H9 (cell line): ENCODE data around the gene BIVM. TPM values are rescaled to one million over a fixed set of nuclear protein-coding genes. Genes with fewer than 3 reads are reported as not detected.

ENCODE experiments used
- DNase-seq: peaks from one replicate; pipeline ENCODE4 v3.0.0-alpha.2; 2017
- H2AFZ ChIP-seq: one replicate; pipeline ENCODE4 v1.6.1; 2013; ENCODE audit warnings: mild to moderate bottlenecking, low read length, control low read depth, moderate library complexity
- H2AK5ac ChIP-seq: 2 replicates; pipeline ENCODE4 v1.6.1; 2013; ENCODE audit warnings: low read length, control low read depth, mixed read lengths; ENCODE audit not compliant: insufficient read length
- H2BK120ac ChIP-seq: one replicate; pipeline ENCODE4 v1.6.1; 2013; ENCODE audit warnings: low read depth, mild to moderate bottlenecking, low read length, control low read depth, inconsistent platforms; ENCODE audit not compliant: poor library complexity, severe bottlenecking
- H2BK12ac ChIP-seq: 2 replicates; pipeline ENCODE4 v1.6.1; 2013; ENCODE audit warnings: low read length, control low read depth, mixed read lengths, low read depth; ENCODE audit not compliant: insufficient read length
- H2BK15ac ChIP-seq: 2 replicates; pipeline ENCODE4 v1.6.1; 2013; ENCODE audit warnings: low read depth, low read length, control low read depth
- H2BK20ac ChIP-seq: one replicate; pipeline ENCODE4 v1.6.1; 2013; ENCODE audit warnings: low read depth, mild to moderate bottlenecking, low read length, control low read depth, inconsistent platforms; ENCODE audit not compliant: poor library complexity, severe bottlenecking
- H2BK5ac ChIP-seq: 2 replicates; pipeline ENCODE4 v1.6.1; 2013; ENCODE audit warnings: low read length, control low read depth, mixed read lengths; ENCODE audit not compliant: insufficient read length
- H3K14ac ChIP-seq: 2 replicates; pipeline ENCODE4 v1.6.1; 2013; ENCODE audit warnings: low read length, control low read depth; ENCODE audit not compliant: insufficient read depth
- H3K18ac ChIP-seq: 2 replicates; pipeline ENCODE4 v1.6.1; 2013; ENCODE audit warnings: low read depth, mild to moderate bottlenecking, mixed read lengths, low read length, control low read depth; ENCODE audit not compliant: insufficient read length
- H3K23ac ChIP-seq: 2 replicates; pipeline ENCODE4 v1.6.1; 2013; ENCODE audit warnings: low read length, control low read depth, mixed read lengths, low read depth; ENCODE audit not compliant: insufficient read length
- H3K23me2 ChIP-seq: 2 replicates; pipeline ENCODE4 v1.6.1; 2013; ENCODE audit warnings: low read depth, mild to moderate bottlenecking, mixed read lengths, low read length, control low read depth; ENCODE audit not compliant: insufficient read length, poor library complexity, severe bottlenecking
- H3K27ac ChIP-seq: 2 replicates; pipeline ENCODE4 v1.5.1; 2013; ENCODE audit warnings: low read length, control low read depth, mixed read lengths, low read depth; ENCODE audit not compliant: insufficient read length
- H3K27me3 ChIP-seq: 2 replicates; pipeline ENCODE4 v1.6.1; 2013; ENCODE audit warnings: low read length, control low read depth, inconsistent platforms; ENCODE audit not compliant: insufficient read depth
- H3K4ac ChIP-seq: 2 replicates; pipeline ENCODE4 v1.6.1; 2013; ENCODE audit warnings: low read depth, mild to moderate bottlenecking, control low read depth, inconsistent platforms, low read length, moderate library complexity
- H3K4me1 ChIP-seq: 2 replicates; pipeline ENCODE4 v1.6.1; 2013; ENCODE audit warnings: low read length, control low read depth, inconsistent platforms; ENCODE audit not compliant: insufficient read depth
- H3K4me2 ChIP-seq: 2 replicates; pipeline ENCODE4 v1.6.1; 2013; ENCODE audit warnings: low read length, control low read depth, mixed read lengths; ENCODE audit not compliant: insufficient read length, insufficient read depth
- H3K56ac ChIP-seq: 2 replicates; pipeline ENCODE4 v1.6.1; 2013; ENCODE audit warnings: low read depth, mild to moderate bottlenecking, mixed read lengths, low read length, control low read depth; ENCODE audit not compliant: insufficient read length
- H3K79me1 ChIP-seq: 2 replicates; pipeline ENCODE4 v1.6.1; 2013; ENCODE audit warnings: low read depth, mild to moderate bottlenecking, moderate library complexity, low read length, control low read depth, inconsistent platforms; ENCODE audit not compliant: insufficient read depth, poor library complexity, severe bottlenecking
- H3K79me2 ChIP-seq: 2 replicates; pipeline ENCODE4 v1.6.1; 2013; ENCODE audit warnings: low read length, control low read depth, inconsistent platforms; ENCODE audit not compliant: insufficient read depth
- H3K9ac ChIP-seq: 2 replicates; pipeline ENCODE4 v1.6.1; 2013; ENCODE audit warnings: low read length, control low read depth, mixed read lengths; ENCODE audit not compliant: insufficient read length; ENCODE audit errors: extremely low read depth
- H3K9me3 ChIP-seq: one replicate; pipeline ENCODE4 v1.6.1; 2013; ENCODE audit warnings: low read depth, low read length, inconsistent platforms; ENCODE audit not compliant: control insufficient read depth
- H3T11ph ChIP-seq: one replicate; pipeline ENCODE4 v1.6.1; 2013; ENCODE audit warnings: mild to moderate bottlenecking, low read length, control low read depth, inconsistent platforms
- H4K20me1 ChIP-seq: one replicate; pipeline ENCODE4 v1.6.1; 2013; ENCODE audit not compliant: control insufficient read depth, insufficient read length, insufficient read depth
- H4K5ac ChIP-seq: 2 replicates; pipeline ENCODE4 v1.6.1; 2013; ENCODE audit warnings: low read depth, mild to moderate bottlenecking, mixed read lengths, low read length, control low read depth; ENCODE audit not compliant: insufficient read length
- H4K8ac ChIP-seq: replicated peaks from 2 replicates; pipeline ENCODE4 v1.6.1; 2013; ENCODE audit warnings: low read length, control low read depth, mixed read lengths, low read depth; ENCODE audit not compliant: insufficient read length
- H4K91ac ChIP-seq: 2 replicates; pipeline ENCODE4 v1.6.1; 2013; ENCODE audit warnings: low read depth, mild to moderate bottlenecking, moderate library complexity, mixed read lengths, low read length, control low read depth; ENCODE audit not compliant: insufficient read length
- H3K27ac Mint-ChIP-seq, 3 experiments: 2 replicates in 2 of 3; 3 replicates in 1 of 3; pipeline ENCODE4 v1.8.0; 2020 to 2021; ENCODE audit warnings: mixed read lengths in 3 of 3, mild to moderate bottlenecking in 1 of 3, moderate library complexity in 1 of 3
- H3K27me3 Mint-ChIP-seq: 2 replicates; pipeline ENCODE4 v1.8.0; 2021; ENCODE audit warnings: low read depth, mild to moderate bottlenecking, moderate library complexity, mixed read lengths
- H3K36me3 Mint-ChIP-seq, 3 experiments: 2 replicates in 2 of 3; 3 replicates in 1 of 3; pipeline ENCODE4 v1.8.0; 2020 to 2021; ENCODE audit warnings: low read depth in 3 of 3, mixed read lengths in 3 of 3; ENCODE audit not compliant: insufficient read depth in 1 of 3
- H3K4me1 Mint-ChIP-seq, 2 experiments: 2 replicates each; pipeline ENCODE4 v1.8.0; 2020; ENCODE audit warnings: mixed read lengths in 2 of 2
- H3K4me3 Mint-ChIP-seq, 2 experiments: 2 replicates in 1 of 2; 3 replicates in 1 of 2; pipeline ENCODE4 v1.8.0; 2020 to 2021; ENCODE audit warnings: mild to moderate bottlenecking in 2 of 2, mixed read lengths in 2 of 2, moderate library complexity in 1 of 2
- H3K9me3 Mint-ChIP-seq, 2 experiments: 2 replicates in 1 of 2; 3 replicates in 1 of 2; pipeline ENCODE4 v1.8.0; 2020; ENCODE audit warnings: mild to moderate bottlenecking in 2 of 2, mixed read lengths in 2 of 2, moderate library complexity in 1 of 2
- CTCF ChIP-seq: fragments of 200-600 bp; sonication (generic); conservative IDR thresholded peaks from 3 replicates; pipeline ENCODE4 v1.8.0; 2021; ENCODE audit warnings: antibody characterized with exemption, mild to moderate bottlenecking
- WGBS: extraction: QIAGEN DNeasy Blood & Tissue Kit; methylation state at CpG from one replicate; pipeline ENCODE4 v1.1.7; 2013; ENCODE audit warnings: missing lambda C conversion rate, low lambda C conversion rate, mixed read lengths; ENCODE audit not compliant: insufficient read length; ENCODE audit errors: extremely low coverage; 5-methylcytosine and 5-hydroxymethylcytosine counted together
- total RNA-seq: library from RNA; stranded (reverse); gene quantifications from 2 replicates; pipeline ENCODE4 v1.2.1, GENCODE V29; 2021

Gene BIVM
- total RNA-seq, 1 experiment from 2014 or later: 9.0 TPM

- Mint-ChIP-seq H3K36me3 (peaks cover 0 to 29% (median 23%) of the 10 kb centered on the region in 3 experiments; a peak in 6 of 7 replicates), H3K9me3 (no peaks in the 10 kb centered on the region), H3K27me3 (no peaks in the 10 kb centered on the region), H3K4me3 (no peak overlapping the region), H3K27ac (no peak overlapping the region), H3K4me1 (no peaks in the 10 kb centered on the region)
- H2BK120ac ChIP-seq: no peak overlapping the region
- H3K27ac ChIP-seq: no peak overlapping the region
- no peak overlapping the region for H3K4ac ChIP-seq
- no peak for DNase-seq
- no peak overlapping the region for H2AFZ ChIP-seq
- H3K9me3 ChIP-seq: no peaks in the 10 kb centered on the region
- no peak overlapping the region for H3K23ac ChIP-seq
- H2BK20ac ChIP-seq: no peak overlapping the region
- H2BK5ac ChIP-seq: no peak overlapping the region
- H2BK15ac ChIP-seq: no peak overlapping the region
- no peaks in the 10 kb centered on the region for H3K23me2 ChIP-seq
- H3T11ph ChIP-seq: no peak overlapping the region
- H4K91ac ChIP-seq: no peak overlapping the region
- no peaks in the 10 kb centered on the region for H3K79me1 ChIP-seq
- no peak for TF ChIP-seq CTCF
- no peak overlapping the region for H3K4me2 ChIP-seq
- no peaks in the 10 kb centered on the region for H3K27me3 ChIP-seq
- H3K14ac ChIP-seq: no peak overlapping the region
- H2BK12ac ChIP-seq: no peak overlapping the region
- no peaks in the 10 kb centered on the region for H3K79me2 ChIP-seq
- no peak overlapping the region for H3K56ac ChIP-seq
- WGBS: no CpG with 5 or more reads among the region's 7 CpGs
- no peak overlapping the region for H3K9ac ChIP-seq
- H4K5ac ChIP-seq: no peak overlapping the region
- H3K18ac ChIP-seq: no peak overlapping the region
- no peak overlapping the region for H4K8ac ChIP-seq
- H4K20me1 ChIP-seq: no peaks in the 10 kb centered on the region
- H2AK5ac ChIP-seq: no peak overlapping the region
- H3K4me1 ChIP-seq: no peaks in the 10 kb centered on the region
These were observed 55.8 kb downstream of the BIVM start for GRCh38 chr13:102854675-102855074.
